IPS-20b (cell line): Measurements from ENCODE around the gene PSMD13.

Experiments
- H3K27ac ChIP-seq: one replicate; pipeline ENCODE4 v1.5.1; 2013; ENCODE audit warnings: low read length
- H3K27me3 ChIP-seq: 2 replicates; pipeline ENCODE4 v1.6.1; 2013; ENCODE audit warnings: mild to moderate bottlenecking, low read length, inconsistent platforms; ENCODE audit not compliant: insufficient read depth
- H3K36me3 ChIP-seq: 2 replicates; pipeline ENCODE4 v1.6.1; 2013; ENCODE audit warnings: low read depth, mild to moderate bottlenecking, inconsistent platforms, low read length, moderate library complexity; ENCODE audit not compliant: insufficient read depth
- H3K4me1 ChIP-seq: 2 replicates; pipeline ENCODE4 v1.6.1; 2013; ENCODE audit warnings: mild to moderate bottlenecking, control low read depth, inconsistent platforms, low read length, moderate library complexity; ENCODE audit not compliant: insufficient read depth
- H3K4me3 ChIP-seq: 2 replicates; pipeline ENCODE4 v1.5.1; 2013; ENCODE audit warnings: mild to moderate bottlenecking, low read length, inconsistent platforms
- H3K9ac ChIP-seq: 2 replicates; pipeline ENCODE4 v1.6.1; 2013; ENCODE audit warnings: low read depth, mild to moderate bottlenecking, inconsistent platforms, low read length, moderate library complexity
- H3K9me3 ChIP-seq: 2 replicates; pipeline ENCODE4 v1.6.1; 2013; ENCODE audit warnings: mild to moderate bottlenecking, low read depth, low read length, inconsistent platforms; ENCODE audit not compliant: insufficient read depth

Gene PSMD13

DNA sequence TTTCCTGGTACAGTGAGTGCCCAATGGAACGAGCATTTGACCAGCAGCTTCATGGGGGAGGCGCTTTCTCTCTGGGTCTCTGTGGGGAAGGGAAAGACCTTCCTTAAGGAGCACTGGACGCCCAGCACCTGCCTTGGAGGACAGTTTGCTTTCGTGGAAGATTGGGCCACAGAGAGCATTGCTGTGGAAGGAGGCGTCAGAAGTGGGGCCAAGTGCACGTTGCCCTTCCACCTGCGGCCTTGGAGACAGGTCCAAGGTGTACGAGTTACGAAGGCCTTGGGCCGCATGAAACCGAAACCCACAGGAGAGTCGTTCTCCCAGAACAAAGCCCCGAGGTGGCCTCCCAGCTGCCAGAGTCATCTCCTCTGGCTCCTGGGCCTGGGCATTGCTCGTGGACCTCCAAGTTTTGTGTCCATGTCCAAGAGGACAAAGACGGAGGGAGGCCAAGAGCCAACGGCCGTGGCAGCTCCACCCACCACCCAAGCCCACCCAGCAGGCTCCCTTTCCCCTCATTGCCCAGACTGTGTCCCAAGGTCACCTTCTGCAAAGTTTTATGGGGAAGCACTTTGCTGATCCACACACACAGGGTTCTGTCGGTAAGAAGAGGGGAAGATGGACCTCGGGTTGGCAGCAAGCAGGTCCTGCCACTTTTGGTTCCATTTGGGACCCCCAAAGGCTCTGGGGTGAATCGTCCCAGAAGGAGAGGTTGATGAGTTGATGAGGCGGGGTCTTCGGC, 35.6 kb downstream of the PSMD13 start:
- no peaks in the 10 kb centered on the region for H3K9me3 ChIP-seq
- H3K27ac ChIP-seq = no peak overlapping the region
- H3K4me3 ChIP-seq = no peak overlapping the region
- H3K9ac ChIP-seq = no peak overlapping the region
- H3K4me1 ChIP-seq = peaks cover 5% of the 10 kb centered on the region; the same call in 1 of the 2 replicates
- H3K36me3 ChIP-seq = no peaks in the 10 kb centered on the region
- H3K27me3 ChIP-seq = 0 out of 2 replicates have a peak, but pooled peaks cover 5% of the 10 kb centered on the region

DNA sequence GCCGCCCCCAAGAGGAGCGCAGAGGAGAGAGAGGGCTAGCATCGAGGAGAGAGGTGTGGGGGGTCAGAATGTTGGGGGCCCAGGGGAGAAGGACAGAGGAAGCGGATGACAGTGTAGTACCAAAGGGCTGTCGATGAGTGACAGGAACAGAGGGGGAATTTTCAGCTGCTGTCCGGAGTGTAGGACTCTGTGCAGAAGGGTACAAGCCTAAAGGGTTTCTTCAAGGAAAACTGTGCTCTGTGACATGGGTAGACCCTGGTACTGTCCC, 36.1 kb downstream of the PSMD13 start:
- no peak overlapping the region for H3K9ac ChIP-seq
- H3K27me3 ChIP-seq = peaks cover 10% of the 10 kb centered on the region; the same call in 1 of the 2 replicates
- no peaks in the 10 kb centered on the region for H3K9me3 ChIP-seq
- H3K4me3 ChIP-seq = no peak overlapping the region
- peaks cover 5% of the 10 kb centered on the region; the same call in 1 of the 2 replicates for H3K4me1 ChIP-seq
- no peak overlapping the region for H3K27ac ChIP-seq
- no peaks in the 10 kb centered on the region for H3K36me3 ChIP-seq

DNA sequence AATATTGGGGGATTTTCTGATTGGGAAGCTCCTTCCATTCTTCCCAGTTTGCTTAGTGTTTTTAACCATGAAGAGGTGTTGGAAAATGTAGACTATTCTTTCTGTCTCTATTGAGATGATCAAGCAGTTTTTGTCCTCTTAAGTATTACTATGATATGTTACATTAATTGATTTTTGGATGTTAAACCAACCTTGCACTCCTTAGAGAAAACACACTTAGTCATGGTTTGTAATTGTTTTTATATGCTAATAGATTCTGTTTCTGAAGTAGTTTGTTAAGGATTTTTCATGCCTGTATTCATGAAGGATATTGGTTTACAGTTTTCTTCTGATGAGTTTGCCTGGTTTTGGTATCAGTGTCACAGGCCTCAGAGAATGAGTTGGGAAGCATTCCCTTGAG, 39.4 kb downstream of the PSMD13 start:
- no peaks in the 10 kb centered on the region; the same call in 1 of the 2 replicates for H3K4me1 ChIP-seq
- H3K36me3 ChIP-seq = no peaks in the 10 kb centered on the region
- no peak overlapping the region for H3K4me3 ChIP-seq
- H3K9ac ChIP-seq = no peak overlapping the region
- no peaks in the 10 kb centered on the region for H3K9me3 ChIP-seq
- peaks cover 38% of the 10 kb centered on the region for H3K27me3 ChIP-seq
- H3K27ac ChIP-seq = no peak overlapping the region

DNA sequence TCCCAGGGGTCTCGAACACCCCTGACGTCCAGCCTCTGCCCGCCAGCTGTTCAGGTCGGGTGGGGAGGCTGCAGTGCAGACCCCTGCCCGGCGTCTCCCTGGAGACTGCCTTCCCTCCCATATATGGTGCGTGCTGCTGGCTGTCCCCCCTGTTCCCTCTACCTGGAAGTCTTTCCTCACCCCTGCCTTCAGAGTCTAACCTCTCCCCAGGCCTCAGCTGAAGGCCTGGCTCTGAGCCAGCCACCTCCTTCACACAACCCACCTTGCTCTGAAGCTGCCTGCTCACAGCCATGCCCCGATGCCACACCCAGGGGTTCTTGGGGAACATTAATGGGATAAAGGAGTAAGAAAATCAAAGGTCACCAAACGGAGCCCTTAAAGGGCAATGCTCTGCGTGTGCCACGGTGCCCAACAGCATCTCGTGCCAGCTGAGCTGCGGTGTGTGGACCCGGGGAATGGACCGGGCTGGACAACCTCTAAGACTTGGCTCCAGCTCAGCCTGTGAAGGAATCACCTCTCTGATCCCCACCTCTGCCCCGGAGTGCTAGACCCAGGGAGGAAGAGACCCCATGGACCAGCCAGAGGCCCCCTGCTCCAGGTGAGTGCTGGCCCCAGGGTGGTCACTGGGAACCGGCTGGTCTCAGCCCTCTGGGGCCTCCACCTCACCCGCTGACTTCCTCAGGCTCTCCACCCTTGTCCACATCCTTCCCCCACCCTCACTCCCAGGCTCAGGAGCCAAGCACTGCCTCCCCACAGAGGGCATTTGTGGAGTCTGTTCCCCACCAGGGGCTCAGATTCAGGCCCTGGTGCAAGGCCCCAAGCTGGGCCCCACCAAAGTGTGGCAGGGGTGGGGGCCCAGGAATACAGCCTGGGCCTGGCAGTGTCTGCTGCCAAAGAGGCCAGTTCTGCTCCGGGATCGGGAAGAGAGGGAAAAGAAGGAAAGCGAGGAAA, 41.5 kb downstream of the PSMD13 start, which contains the start of gene NLRP6:
TSS of gene NLRP6 (plus strand) at position 407 of the 951 bp plus-strand sequence. CDS start at position 570, 163 bp downstream.
- peaks cover 57% of the 10 kb centered on the region for H3K27me3 ChIP-seq
- no peak within 1 kb of the TSS for H3K4me3 ChIP-seq
- H3K27ac ChIP-seq = no peak within 1 kb of the TSS
- no peaks in the 10 kb centered on the region; the same call in 1 of the 2 replicates for H3K4me1 ChIP-seq
- H3K9me3 ChIP-seq = no peaks in the 10 kb centered on the region
- H3K36me3 ChIP-seq = no peaks in the 10 kb centered on the region
- H3K9ac ChIP-seq = no peak within 1 kb of the TSS

DNA sequence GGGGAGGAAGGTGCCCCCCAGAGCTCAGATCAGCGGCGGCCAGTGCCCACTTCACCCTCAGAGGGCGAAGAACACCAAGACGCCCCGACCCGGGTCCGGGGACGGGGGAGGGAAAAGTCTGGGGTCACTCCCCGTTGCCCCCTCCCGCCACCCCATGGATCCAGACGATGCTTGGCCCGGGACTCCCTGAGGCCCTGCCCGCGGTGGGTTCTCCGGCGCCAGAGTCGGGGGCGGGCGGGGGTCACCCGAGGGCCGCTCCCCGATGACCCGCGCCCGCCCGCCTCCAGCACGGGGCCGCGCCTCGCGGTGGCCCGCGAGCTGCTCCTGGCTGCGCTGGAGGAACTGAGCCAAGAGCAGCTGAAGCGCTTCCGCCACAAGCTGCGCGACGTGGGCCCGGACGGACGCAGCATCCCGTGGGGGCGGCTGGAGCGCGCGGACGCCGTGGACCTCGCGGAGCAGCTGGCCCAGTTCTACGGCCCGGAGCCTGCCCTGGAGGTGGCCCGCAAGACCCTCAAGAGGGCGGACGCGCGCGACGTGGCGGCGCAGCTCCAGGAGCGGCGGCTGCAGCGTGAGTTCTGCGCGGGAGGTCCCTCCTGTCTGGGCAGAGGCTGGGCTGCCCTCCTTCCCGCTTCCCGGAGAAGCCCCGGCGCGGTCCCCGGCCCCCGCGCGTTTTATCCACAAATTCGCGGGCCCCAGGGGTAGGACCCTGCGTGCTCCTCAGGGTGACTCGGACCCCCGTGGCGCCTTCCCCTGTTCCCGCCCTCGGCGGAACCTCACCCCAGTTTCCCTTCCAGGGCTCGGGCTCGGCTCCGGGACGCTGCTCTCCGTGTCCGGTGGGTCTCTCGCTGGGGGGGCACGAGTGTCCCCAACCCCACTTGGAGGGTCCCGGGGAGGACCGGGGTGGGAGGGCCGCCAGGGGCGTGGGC, 42.5 kb downstream of the PSMD13 start:
- Histone ChIP-seq H3K9me3 (no peaks in the 10 kb centered on the region), H3K9ac (no peak overlapping the region), H3K27me3 (peaks cover 57% of the 10 kb centered on the region), H3K4me3 (peak overlapping the region; percentile 13; the same call in 1 of the 2 replicates), H3K4me1 (no peaks in the 10 kb centered on the region; the same call in 1 of the 2 replicates), H3K27ac (no peak overlapping the region), H3K36me3 (no peaks in the 10 kb centered on the region)

DNA sequence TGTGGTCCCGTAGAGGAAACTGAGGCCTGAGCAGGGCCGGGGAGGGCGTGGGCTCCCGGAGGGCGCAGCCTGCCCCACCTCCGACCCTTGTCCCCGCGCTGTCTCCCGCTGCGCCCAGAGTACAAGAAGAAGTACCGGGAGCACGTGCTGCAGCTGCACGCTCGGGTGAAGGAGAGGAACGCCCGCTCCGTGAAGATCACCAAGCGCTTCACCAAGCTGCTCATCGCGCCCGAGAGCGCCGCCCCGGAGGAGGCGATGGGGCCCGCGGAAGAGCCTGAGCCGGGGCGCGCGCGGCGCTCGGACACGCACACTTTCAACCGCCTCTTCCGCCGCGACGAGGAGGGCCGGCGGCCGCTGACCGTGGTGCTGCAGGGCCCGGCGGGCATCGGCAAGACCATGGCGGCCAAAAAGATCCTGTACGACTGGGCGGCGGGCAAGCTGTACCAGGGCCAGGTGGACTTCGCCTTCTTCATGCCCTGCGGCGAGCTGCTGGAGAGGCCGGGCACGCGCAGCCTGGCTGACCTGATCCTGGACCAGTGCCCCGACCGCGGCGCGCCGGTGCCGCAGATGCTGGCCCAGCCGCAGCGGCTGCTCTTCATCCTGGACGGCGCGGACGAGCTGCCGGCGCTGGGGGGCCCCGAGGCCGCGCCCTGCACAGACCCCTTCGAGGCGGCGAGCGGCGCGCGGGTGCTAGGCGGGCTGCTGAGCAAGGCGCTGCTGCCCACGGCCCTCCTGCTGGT, 43.4 kb downstream of the PSMD13 start:
- Histone ChIP-seq H3K27me3 (peaks cover 57% of the 10 kb centered on the region), H3K4me3 (peak overlapping the region; percentile 13; the same call in 1 of the 2 replicates), H3K9ac (no peak overlapping the region), H3K4me1 (no peaks in the 10 kb centered on the region; the same call in 1 of the 2 replicates), H3K36me3 (no peaks in the 10 kb centered on the region), H3K9me3 (no peaks in the 10 kb centered on the region), H3K27ac (no peak overlapping the region)

DNA sequence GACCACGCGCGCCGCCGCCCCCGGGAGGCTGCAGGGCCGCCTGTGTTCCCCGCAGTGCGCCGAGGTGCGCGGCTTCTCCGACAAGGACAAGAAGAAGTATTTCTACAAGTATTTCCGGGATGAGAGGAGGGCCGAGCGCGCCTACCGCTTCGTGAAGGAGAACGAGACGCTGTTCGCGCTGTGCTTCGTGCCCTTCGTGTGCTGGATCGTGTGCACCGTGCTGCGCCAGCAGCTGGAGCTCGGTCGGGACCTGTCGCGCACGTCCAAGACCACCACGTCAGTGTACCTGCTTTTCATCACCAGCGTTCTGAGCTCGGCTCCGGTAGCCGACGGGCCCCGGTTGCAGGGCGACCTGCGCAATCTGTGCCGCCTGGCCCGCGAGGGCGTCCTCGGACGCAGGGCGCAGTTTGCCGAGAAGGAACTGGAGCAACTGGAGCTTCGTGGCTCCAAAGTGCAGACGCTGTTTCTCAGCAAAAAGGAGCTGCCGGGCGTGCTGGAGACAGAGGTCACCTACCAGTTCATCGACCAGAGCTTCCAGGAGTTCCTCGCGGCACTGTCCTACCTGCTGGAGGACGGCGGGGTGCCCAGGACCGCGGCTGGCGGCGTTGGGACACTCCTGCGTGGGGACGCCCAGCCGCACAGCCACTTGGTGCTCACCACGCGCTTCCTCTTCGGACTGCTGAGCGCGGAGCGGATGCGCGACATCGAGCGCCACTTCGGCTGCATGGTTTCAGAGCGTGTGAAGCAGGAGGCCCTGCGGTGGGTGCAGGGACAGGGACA, 44.1 kb downstream of the PSMD13 start:
- H3K9ac ChIP-seq = no peak overlapping the region
- no peak overlapping the region for H3K27ac ChIP-seq
- no peaks in the 10 kb centered on the region for H3K36me3 ChIP-seq
- H3K9me3 ChIP-seq = no peaks in the 10 kb centered on the region
- no peak overlapping the region for H3K4me3 ChIP-seq
- no peaks in the 10 kb centered on the region for H3K4me1 ChIP-seq
- peaks cover 57% of the 10 kb centered on the region for H3K27me3 ChIP-seq

DNA sequence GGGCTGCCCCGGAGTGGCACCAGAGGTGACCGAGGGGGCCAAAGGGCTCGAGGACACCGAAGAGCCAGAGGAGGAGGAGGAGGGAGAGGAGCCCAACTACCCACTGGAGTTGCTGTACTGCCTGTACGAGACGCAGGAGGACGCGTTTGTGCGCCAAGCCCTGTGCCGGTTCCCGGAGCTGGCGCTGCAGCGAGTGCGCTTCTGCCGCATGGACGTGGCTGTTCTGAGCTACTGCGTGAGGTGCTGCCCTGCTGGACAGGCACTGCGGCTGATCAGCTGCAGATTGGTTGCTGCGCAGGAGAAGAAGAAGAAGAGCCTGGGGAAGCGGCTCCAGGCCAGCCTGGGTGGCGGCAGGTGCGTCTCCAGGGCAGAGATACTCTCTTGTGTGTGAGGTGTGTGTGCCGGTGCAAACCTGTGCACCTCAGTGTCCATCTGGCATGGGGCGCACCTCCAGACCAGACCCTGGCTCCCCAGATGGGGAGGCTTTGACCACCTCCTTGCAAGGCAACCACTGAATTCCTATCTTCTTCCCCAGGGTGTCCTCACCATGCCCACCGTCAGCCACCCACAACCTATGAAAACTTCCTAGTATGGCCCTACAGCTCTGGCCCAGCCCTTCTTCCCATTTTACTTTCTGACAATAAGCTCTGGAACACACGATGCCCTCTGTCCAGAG, 44.8 kb downstream of the PSMD13 start:
- Histone ChIP-seq H3K4me1 (no peaks in the 10 kb centered on the region), H3K27ac (no peak overlapping the region), H3K27me3 (peaks cover 57% of the 10 kb centered on the region), H3K9me3 (no peaks in the 10 kb centered on the region), H3K4me3 (no peak overlapping the region), H3K9ac (no peak overlapping the region), H3K36me3 (no peaks in the 10 kb centered on the region)

DNA sequence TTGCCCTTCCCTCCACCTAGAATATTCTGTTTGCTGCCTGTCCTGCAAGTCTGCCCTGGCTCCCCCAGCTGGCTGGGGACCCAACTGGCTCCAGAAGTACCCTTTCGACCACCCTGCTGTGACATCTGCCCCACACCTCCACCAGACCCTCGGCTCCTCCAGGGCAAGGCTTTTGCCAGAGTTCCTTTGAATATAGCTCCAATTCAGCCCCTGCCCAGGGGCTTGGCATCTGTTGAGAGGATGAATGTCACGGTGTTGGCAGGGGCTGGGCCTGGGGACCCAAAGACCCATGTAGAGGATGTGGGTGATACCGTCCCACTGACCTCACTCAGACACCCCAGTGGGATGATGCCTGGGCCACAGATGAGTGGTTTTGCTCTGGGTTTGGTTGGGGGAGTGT, 45.4 kb downstream of the PSMD13 start:
- Histone ChIP-seq H3K36me3 (no peaks in the 10 kb centered on the region), H3K4me1 (no peaks in the 10 kb centered on the region), H3K27me3 (peaks cover 60% of the 10 kb centered on the region), H3K27ac (no peak overlapping the region), H3K9ac (no peak overlapping the region), H3K4me3 (no peak overlapping the region), H3K9me3 (no peaks in the 10 kb centered on the region)
